IMR-90 (cell line): Measurements from ENCODE around the gene ITK. TPM values are rescaled to one million over a fixed set of nuclear protein-coding genes. Genes with fewer than 3 reads are reported as not detected.

Source experiments
- ATAC-seq: fragments of 200-7000 bp; cut with Tn5 transposase; 2 replicates; pipeline ENCODE4 v1.9.1; 2020; ENCODE audit warnings: low read depth, mild to moderate bottlenecking, moderate library complexity
- BruUV-seq: library from RNA; stranded (reverse); fragments of 400-500 nt; replicated peaks from 2 replicates; lab custom pipeline; 2021; lab: Mats Ljungman, UMichigan
- CTCF ChIA-PET: fragments of 300-600 bp; formaldehyde crosslinking; extraction: SDS; loops from one replicate; lab custom pipeline; 2021; ENCODE audit warnings: antibody characterized with exemption; lab: Yijun Ruan, JAX
- POLR2A ChIA-PET: fragments of 300-600 bp; sonication (Branson Sonifier 250); formaldehyde crosslinking; loops from one replicate; lab custom pipeline; 2022; ENCODE audit warnings: antibody characterized with exemption; ENCODE audit not compliant: unreplicated experiment; lab: Charles Lee
- DNase-seq: peaks from one replicate; pipeline ENCODE4 v3.0.0; 2013
- H2AFZ ChIP-seq: replicated peaks from 2 replicates; pipeline ENCODE3; 2013; ENCODE audit warnings: low read length, mild to moderate bottlenecking; ENCODE audit not compliant: poor library complexity
- H2AK5ac ChIP-seq: 2 replicates; pipeline ENCODE4 v1.6.1; 2013; ENCODE audit warnings: low read depth, low read length, inconsistent platforms
- H2AK9ac ChIP-seq: replicated peaks from 2 replicates; pipeline ENCODE3; 2013; ENCODE audit warnings: mild to moderate bottlenecking, low read depth, low read length, moderate library complexity; ENCODE audit not compliant: poor library complexity
- H2BK120ac ChIP-seq: 2 replicates; pipeline ENCODE4 v1.6.1; 2013; ENCODE audit warnings: low read depth, low read length, inconsistent platforms
- H2BK15ac ChIP-seq: 3 replicates; pipeline ENCODE4 v1.6.1; 2013; ENCODE audit warnings: low read depth, low read length, inconsistent platforms
- H2BK20ac ChIP-seq: 2 replicates; pipeline ENCODE4 v1.6.1; 2013; ENCODE audit warnings: low read depth, mild to moderate bottlenecking, inconsistent platforms, low read length, moderate library complexity
- H2BK5ac ChIP-seq: 2 replicates; pipeline ENCODE4 v1.6.1; 2013; ENCODE audit warnings: mild to moderate bottlenecking, low read depth, low read length, inconsistent platforms; ENCODE audit not compliant: poor library complexity, severe bottlenecking
- H3K14ac ChIP-seq: replicated peaks from 2 replicates; pipeline ENCODE4 v1.6.1; 2013; ENCODE audit warnings: low read depth, low read length, inconsistent platforms
- H3K18ac ChIP-seq: 2 replicates; pipeline ENCODE4 v1.6.1; 2013; ENCODE audit warnings: low read depth, low read length, control low read depth
- H3K23ac ChIP-seq: 2 replicates; pipeline ENCODE4 v1.6.1; 2013; ENCODE audit warnings: low read depth, low read length, inconsistent platforms
- H3K27ac ChIP-seq: 2 replicates; pipeline ENCODE4 v1.5.1; 2013; ENCODE audit warnings: mild to moderate bottlenecking, control low read depth, low read length; ENCODE audit not compliant: insufficient read depth
- H3K27me3 ChIP-seq: 2 replicates; pipeline ENCODE4 v1.6.1; 2013; ENCODE audit warnings: low read length; ENCODE audit not compliant: control insufficient read depth, insufficient read depth
- H3K36me3 ChIP-seq: 2 replicates; pipeline ENCODE4 v1.6.1; 2013; ENCODE audit warnings: low read length, mixed read lengths; ENCODE audit not compliant: control insufficient read depth, insufficient read depth
- H3K4ac ChIP-seq: 2 replicates; pipeline ENCODE4 v1.6.1; 2013; ENCODE audit warnings: low read depth, low read length, inconsistent platforms
- H3K4me1 ChIP-seq: 2 replicates; pipeline ENCODE4 v1.6.1; 2013; ENCODE audit warnings: low read length, mixed read lengths; ENCODE audit not compliant: control insufficient read depth, insufficient read depth
- H3K4me2 ChIP-seq: 2 replicates; pipeline ENCODE4 v1.6.1; 2013; ENCODE audit warnings: low read depth, mild to moderate bottlenecking, control low read depth, low read length, moderate library complexity
- H3K4me3 ChIP-seq: 2 replicates; pipeline ENCODE4 v1.5.1; 2013; ENCODE audit warnings: low read depth, mild to moderate bottlenecking, control low read depth, low read length, moderate library complexity; ENCODE audit not compliant: insufficient read depth
- H3K56ac ChIP-seq: 2 replicates; pipeline ENCODE4 v1.6.1; 2013; ENCODE audit warnings: low read length, inconsistent platforms; ENCODE audit not compliant: insufficient read depth; ENCODE audit errors: extremely low read depth
- H3K79me1 ChIP-seq, 2 experiments: 2 replicates each; pipeline ENCODE4 v1.6.1; 2013; ENCODE audit warnings: low read length in 2 of 2, inconsistent platforms in 1 of 2, low read depth in 1 of 2
- H3K9ac ChIP-seq: 2 replicates; pipeline ENCODE4 v1.6.1; 2013; ENCODE audit warnings: low read depth, low read length, control low read depth
- H3K9me1 ChIP-seq: 2 replicates; pipeline ENCODE4 v1.6.1; 2013; ENCODE audit warnings: low read length, inconsistent platforms; ENCODE audit not compliant: insufficient read depth
- H3K9me3 ChIP-seq: 2 replicates; pipeline ENCODE4 v1.6.1; 2013; ENCODE audit warnings: low read length; ENCODE audit not compliant: control insufficient read depth, insufficient read depth
- H4K20me1 ChIP-seq: 2 replicates; pipeline ENCODE4 v1.6.1; 2013; ENCODE audit warnings: low read length, inconsistent platforms; ENCODE audit not compliant: insufficient read depth
- H4K5ac ChIP-seq: 2 replicates; pipeline ENCODE4 v1.6.1; 2013; ENCODE audit warnings: mild to moderate bottlenecking, low read depth, low read length, control low read depth
- H4K8ac ChIP-seq, 2 experiments: 2 replicates each; pipeline ENCODE4 v1.6.1; 2013; ENCODE audit warnings: low read depth in 2 of 2, low read length in 2 of 2, control low read depth in 1 of 2, inconsistent platforms in 1 of 2
- H4K91ac ChIP-seq: 2 replicates; pipeline ENCODE4 v1.6.1; 2013; ENCODE audit warnings: low read depth, low read length, inconsistent platforms; ENCODE audit not compliant: insufficient read depth
- BHLHE40 ChIP-seq: fragments of 150-350 bp; IDR thresholded peaks from 2 replicates; pipeline ENCODE4 v1.6.1; 2016; ENCODE audit warnings: mild to moderate bottlenecking, low read depth, low read length
- CEBPB ChIP-seq: IDR thresholded peaks from 2 replicates; pipeline ENCODE4 v1.6.1; 2012; ENCODE audit warnings: low read depth, low read length, improper control_type of control experiment
- CHD1 ChIP-seq: IDR thresholded peaks from 2 replicates; pipeline ENCODE4 v1.6.1; 2012; ENCODE audit warnings: low read depth, low read length, improper control_type of control experiment
- FOS ChIP-seq: fragments of 150-350 bp; IDR thresholded peaks from 2 replicates; pipeline ENCODE4 v1.6.1; 2016; ENCODE audit warnings: low read depth, low read length
- MAFK ChIP-seq: IDR thresholded peaks from 2 replicates; pipeline ENCODE4 v1.6.1; 2012; ENCODE audit warnings: low read depth, low read length, improper control_type of control experiment
- MAZ ChIP-seq: IDR thresholded peaks from 2 replicates; pipeline ENCODE4 v1.6.1; 2012; ENCODE audit warnings: low read depth, mild to moderate bottlenecking, low read length, improper control_type of control experiment, moderate library complexity, borderline replicate concordance
- MXI1 ChIP-seq: IDR thresholded peaks from 2 replicates; pipeline ENCODE4 v1.6.1; 2012; ENCODE audit warnings: low read depth, mild to moderate bottlenecking, low read length, moderate library complexity, borderline replicate concordance
- NFE2L2 ChIP-seq: fragments of 150-350 bp; IDR thresholded peaks from 2 replicates; pipeline ENCODE4 v1.6.1; 2016; ENCODE audit warnings: low read depth, mild to moderate bottlenecking, low read length
- POLR2A ChIP-seq: IDR thresholded peaks from 2 replicates; pipeline ENCODE4 v1.6.1; 2012; ENCODE audit warnings: mild to moderate bottlenecking, low read depth, low read length
- RAD21 ChIP-seq: IDR thresholded peaks from 2 replicates; pipeline ENCODE4 v1.6.1; 2012; ENCODE audit warnings: low read length, improper control_type of control experiment
- RCOR1 ChIP-seq: IDR thresholded peaks from 2 replicates; pipeline ENCODE4 v1.6.1; 2012; ENCODE audit warnings: mild to moderate bottlenecking, low read length, improper control_type of control experiment; ENCODE audit not compliant: insufficient replicate concordance
- RFX5 ChIP-seq: IDR thresholded peaks from 2 replicates; pipeline ENCODE4 v1.8.0; 2012; ENCODE audit warnings: low read depth, mild to moderate bottlenecking, low read length, moderate library complexity
- SMC3 ChIP-seq: fragments of 150-350 bp; IDR thresholded peaks from 2 replicates; pipeline ENCODE4 v1.6.1; 2016; ENCODE audit warnings: low read depth, mild to moderate bottlenecking, antibody characterized with exemption, low read length, moderate library complexity
- WGBS, 2 experiments: methylation state at CpG; one replicate each; pipeline versions ENCODE4 v1.1.5 to v1.1.7; 2013; ENCODE audit warnings: missing lambda C conversion rate in 2 of 2; ENCODE audit not compliant: insufficient read length in 1 of 2; ENCODE audit errors: extremely low coverage in 2 of 2; 5-methylcytosine and 5-hydroxymethylcytosine counted together
- dilution Hi-C: fragments of 300-500 bp; cut with HindIII; formaldehyde crosslinking; loops from one replicate; pipeline ENCODE4 v1.14.3; 2018; ENCODE audit warnings: low sequenced_read_pairs; ENCODE audit not compliant: unreplicated experiment
- in situ Hi-C: fragments of 300-500 bp; cut with MboI; formaldehyde crosslinking; loops from 3 replicates; pipeline ENCODE4 v1.14.3; 2019; ENCODE audit warnings: low sequenced_read_pairs, inconsistent platforms, mixed read lengths
- intact Hi-C: fragments of 100-400 bp; cut with micrococcal nuclease; formaldehyde crosslinking; loops from 2 replicates; pipeline ENCODE4 v1.10.0; 2022
- polyA plus RNA-seq, 3 experiments: library from polyadenylated mRNA; depleted of rRNA; stranded (reverse); fragments of >200 nt; gene quantifications; 2 replicates each; pipeline ENCODE4 v1.2.3, GENCODE V29; 2012; ENCODE audit warnings: low replicate concordance in 1 of 3
- total RNA-seq: library from RNA; depleted of rRNA; stranded (reverse); fragments of >200 nt; gene quantifications from 2 replicates; pipeline ENCODE4 v1.2.3, GENCODE V29; 2012
- TF ChIP-seq, protein P1 (sequence below): fragments of 150-350 bp; IDR thresholded peaks from 2 replicates; pipeline ENCODE4 v1.6.1; 2017; ENCODE audit warnings: mild to moderate bottlenecking, antibody characterized with exemption, low read length, low read depth
- TF ChIP-seq, protein P2 (sequence below): conservative IDR thresholded peaks from 2 replicates; pipeline ENCODE4 v1.5.1; 2012; ENCODE audit warnings: mild to moderate bottlenecking, low read depth, low read length, improper control_type of control experiment
- TF ChIP-seq, protein P3 (sequence below): fragments of 150-350 bp; IDR thresholded peaks from 2 replicates; pipeline ENCODE4 v1.6.1; 2016; ENCODE audit warnings: low read depth, mild to moderate bottlenecking, low read length, moderate library complexity, borderline replicate concordance

Gene ITK
- total and polyA plus RNA-seq, 2 of the 4 experiments (the other 2 are of a cell fraction) = not detected

DNA sequence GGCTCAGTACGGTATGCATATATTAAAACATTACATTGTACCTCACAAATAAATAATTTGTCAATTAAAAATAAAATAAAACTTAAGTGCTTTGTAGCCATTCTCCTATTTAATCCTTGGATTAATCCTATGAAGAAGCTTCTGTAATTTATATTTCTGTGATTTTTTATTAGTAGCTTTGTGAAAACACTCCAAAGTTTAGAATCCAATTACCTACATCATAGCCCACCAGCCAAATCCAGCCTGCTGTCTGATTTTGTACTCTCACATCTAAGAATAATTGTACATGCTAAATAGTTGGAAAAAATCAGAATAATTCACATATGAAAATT is 48.4 kb upstream of the ITK start:
- H3K4me1 ChIP-seq = no peaks in the 10 kb centered on the region
- TF ChIP-seq, protein P1, sequence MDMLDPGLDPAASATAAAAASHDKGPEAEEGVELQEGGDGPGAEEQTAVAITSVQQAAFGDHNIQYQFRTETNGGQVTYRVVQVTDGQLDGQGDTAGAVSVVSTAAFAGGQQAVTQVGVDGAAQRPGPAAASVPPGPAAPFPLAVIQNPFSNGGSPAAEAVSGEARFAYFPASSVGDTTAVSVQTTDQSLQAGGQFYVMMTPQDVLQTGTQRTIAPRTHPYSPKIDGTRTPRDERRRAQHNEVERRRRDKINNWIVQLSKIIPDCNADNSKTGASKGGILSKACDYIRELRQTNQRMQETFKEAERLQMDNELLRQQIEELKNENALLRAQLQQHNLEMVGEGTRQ = no peak
- TF ChIP-seq SMC3 = no peak
- TF ChIP-seq, protein P2, sequence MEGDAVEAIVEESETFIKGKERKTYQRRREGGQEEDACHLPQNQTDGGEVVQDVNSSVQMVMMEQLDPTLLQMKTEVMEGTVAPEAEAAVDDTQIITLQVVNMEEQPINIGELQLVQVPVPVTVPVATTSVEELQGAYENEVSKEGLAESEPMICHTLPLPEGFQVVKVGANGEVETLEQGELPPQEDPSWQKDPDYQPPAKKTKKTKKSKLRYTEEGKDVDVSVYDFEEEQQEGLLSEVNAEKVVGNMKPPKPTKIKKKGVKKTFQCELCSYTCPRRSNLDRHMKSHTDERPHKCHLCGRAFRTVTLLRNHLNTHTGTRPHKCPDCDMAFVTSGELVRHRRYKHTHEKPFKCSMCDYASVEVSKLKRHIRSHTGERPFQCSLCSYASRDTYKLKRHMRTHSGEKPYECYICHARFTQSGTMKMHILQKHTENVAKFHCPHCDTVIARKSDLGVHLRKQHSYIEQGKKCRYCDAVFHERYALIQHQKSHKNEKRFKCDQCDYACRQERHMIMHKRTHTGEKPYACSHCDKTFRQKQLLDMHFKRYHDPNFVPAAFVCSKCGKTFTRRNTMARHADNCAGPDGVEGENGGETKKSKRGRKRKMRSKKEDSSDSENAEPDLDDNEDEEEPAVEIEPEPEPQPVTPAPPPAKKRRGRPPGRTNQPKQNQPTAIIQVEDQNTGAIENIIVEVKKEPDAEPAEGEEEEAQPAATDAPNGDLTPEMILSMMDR = no peak
- TF ChIP-seq RCOR1 = no peak
- TF ChIP-seq MXI1 = no peak
- TF ChIP-seq CEBPB = no peak
- no peak for TF ChIP-seq FOS
- TF ChIP-seq RFX5 = no peak
- no peak for TF ChIP-seq POLR2A
- TF ChIP-seq, protein P3, sequence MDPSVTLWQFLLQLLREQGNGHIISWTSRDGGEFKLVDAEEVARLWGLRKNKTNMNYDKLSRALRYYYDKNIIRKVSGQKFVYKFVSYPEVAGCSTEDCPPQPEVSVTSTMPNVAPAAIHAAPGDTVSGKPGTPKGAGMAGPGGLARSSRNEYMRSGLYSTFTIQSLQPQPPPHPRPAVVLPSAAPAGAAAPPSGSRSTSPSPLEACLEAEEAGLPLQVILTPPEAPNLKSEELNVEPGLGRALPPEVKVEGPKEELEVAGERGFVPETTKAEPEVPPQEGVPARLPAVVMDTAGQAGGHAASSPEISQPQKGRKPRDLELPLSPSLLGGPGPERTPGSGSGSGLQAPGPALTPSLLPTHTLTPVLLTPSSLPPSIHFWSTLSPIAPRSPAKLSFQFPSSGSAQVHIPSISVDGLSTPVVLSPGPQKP = no peak
- no peak for TF ChIP-seq MAFK
- TF ChIP-seq CHD1 = no peak
- TF ChIP-seq BHLHE40 = no peak
- TF ChIP-seq MAZ = no peak
- no peak for TF ChIP-seq RAD21
- no peak for TF ChIP-seq NFE2L2
- no peak overlapping the region for H3K14ac ChIP-seq
- H3K9me1 ChIP-seq = no peaks in the 10 kb centered on the region
- H3K9me3 ChIP-seq = no peaks in the 10 kb centered on the region
- BruUV-seq = no TSS peak
- no peak overlapping the region for H2BK20ac ChIP-seq
- dilution Hi-C loops (no loop called here), in situ Hi-C loops (loop anchor here (25.0 kb wide), 1 partner anchor 1195 kb away; no protein-coding TSS in a partner anchor), intact Hi-C loops (loop anchor here (1.0 to 5.0 kb wide), 4 partner anchors 305 to 1993 kb away; no protein-coding TSS in a partner anchor)
- no peak overlapping the region for H2AK9ac ChIP-seq
- no peak overlapping the region for H2BK5ac ChIP-seq
- peaks cover 0 to 3% of the 10 kb centered on the region in 2 experiments; a peak in 1 of 4 replicates for H3K79me1 ChIP-seq
- CTCF ChIA-PET = interaction anchor here (0.6 to 1.5 kb wide), 8 partner anchors 14 to 1994 kb away, joined by 3 to 6 read pairs (median 4); no protein-coding TSS in a partner anchor
- POLR2A ChIA-PET = interaction anchor here (0.6 kb wide), 1 partner anchor 11 kb away, joined by 3 read pairs; the partner anchor contains the start of gene MED7
- no peak overlapping the region for H4K91ac ChIP-seq
- no peak overlapping the region for H3K4me2 ChIP-seq
- no CpG with 5 or more reads among the region's 1 CpG for WGBS, 2 experiments
- H3K18ac ChIP-seq = no peak overlapping the region
- H3K36me3 ChIP-seq = no peaks in the 10 kb centered on the region
- no peak overlapping the region for H3K56ac ChIP-seq
- H2BK15ac ChIP-seq = no peak overlapping the region
- no peaks in the 10 kb centered on the region; the same call in 1 of the 2 replicates for H4K20me1 ChIP-seq
- H2BK120ac ChIP-seq = no peak overlapping the region
- no peak overlapping the region for H4K8ac ChIP-seq
- H3K4me3 ChIP-seq = no peak overlapping the region
- no peak overlapping the region for H3K27ac ChIP-seq
- no peak overlapping the region for H3K4ac ChIP-seq
- no peak overlapping the region for H3K9ac ChIP-seq
- H3K23ac ChIP-seq = no peak overlapping the region
- ATAC-seq = no peak
- no peak for DNase-seq
- H4K5ac ChIP-seq = no peak overlapping the region
- H2AFZ ChIP-seq = no peak overlapping the region
- H3K27me3 ChIP-seq = no peaks in the 10 kb centered on the region
- H2AK5ac ChIP-seq = no peak overlapping the region
